NCI-H187 treated with DMSO at 0.1 percent for 48 hours (cell line): ENCODE measurements around the gene CHN1.

Source experiments
- DNase-seq: peaks from one replicate; lab custom pipeline; 2025; lab: John Stamatoyannopoulos, UW

The CHN1 gene

GRCh38 chr2:174924061-174924693 lies 81.0 kb downstream of the CHN1 start:
- DNase-seq: no peak

GRCh38 chr2:174919947-174920595 lies 85.1 kb downstream of the CHN1 start:
- no peak for DNase-seq

GRCh38 chr2:174918886-174919526 lies 86.2 kb downstream of the CHN1 start:
- DNase-seq: no peak

- no peak for DNase-seq
These were observed 88.8 kb downstream of the CHN1 start for GRCh38 chr2:174916270-174916930.

- DNase-seq: no peak
These were observed 90.1 kb downstream of the CHN1 start for GRCh38 chr2:174914853-174915760.

GRCh38 chr2:174908284-174908683 lies 96.9 kb downstream of the CHN1 start:
- no peak for DNase-seq

- DNase-seq: no peak
These were observed 102.0 kb downstream of the CHN1 start for GRCh38 chr2:174903264-174903556.

GRCh38 chr2:174902506-174903263 lies 102.5 kb downstream of the CHN1 start:
- no peak for DNase-seq

- DNase-seq: no peak
These were observed 104.1 kb downstream of the CHN1 start for GRCh38 chr2:174901075-174901474.

- no peak for DNase-seq
These were observed 107.9 kb downstream of the CHN1 start for GRCh38 chr2:174897286-174897685.

- DNase-seq: no peak
These were observed 112.2 kb downstream of the CHN1 start for GRCh38 chr2:174893018-174893417.

- no peak for DNase-seq
These were observed 112.6 kb downstream of the CHN1 start for GRCh38 chr2:174892546-174892945.

GRCh38 chr2:174888646-174889271 lies 116.4 kb downstream of the CHN1 start:
- no peak for DNase-seq

GRCh38 chr2:174888146-174888545 lies 117.0 kb downstream of the CHN1 start:
- no peak for DNase-seq

- no peak for DNase-seq
These were observed 122.8 kb downstream of the CHN1 start for GRCh38 chr2:174882416-174882815.

GRCh38 chr2:174881678-174882077 lies 123.5 kb downstream of the CHN1 start:
- DNase-seq: no peak

- DNase-seq: no peak
These were observed 126.5 kb downstream of the CHN1 start for GRCh38 chr2:174878537-174879147.

- no peak for DNase-seq
These were observed 127.4 kb downstream of the CHN1 start for GRCh38 chr2:174877751-174878150.

- no peak for DNase-seq
These were observed 127.9 kb downstream of the CHN1 start for GRCh38 chr2:174877301-174877700.

- DNase-seq: no peak
These were observed 131.1 kb downstream of the CHN1 start for GRCh38 chr2:174874085-174874484.
